K562 (cell line): Measurements from ENCODE around the gene IGLL1. TPM values are rescaled to one million over a fixed set of nuclear protein-coding genes. Genes with fewer than 3 reads are reported as not detected.
A peak's percentile ranks its signal among the peaks of the same experiment; 100 is the strongest.

Experiments
- ATAC-seq: fragments of 200-7000 bp; cut with Tn5 transposase; 3 replicates; pipeline ENCODE4 v1.9.1; 2020; ENCODE audit warnings: moderate library complexity
- BruUV-seq: library from RNA; stranded (reverse); fragments of 400-500 nt; replicated peaks from 2 replicates; lab custom pipeline; 2021; lab: Mats Ljungman, UMichigan
- CTCF ChIA-PET: fragments of 300-600 bp; formaldehyde crosslinking; extraction: SDS; loops from one replicate; lab custom pipeline; 2021; ENCODE audit warnings: low intra/inter-chr PET ratio; lab: Yijun Ruan, JAX
- POLR2A ChIA-PET: fragments of 300-600, 350-650 bp; sonication (Branson Sonifier 250); formaldehyde crosslinking; extraction: SDS; loops from one replicate; lab custom pipeline; 2021; ENCODE audit warnings: antibody characterized with exemption, inconsistent platforms; lab: Yijun Ruan, JAX
- DNase-seq, 4 experiments: peaks; one replicate each; pipeline versions ENCODE4 v3.0.0 to v3.0.0-alpha.2; 2011 to 2018; ENCODE audit warnings: low spot score in 3 of 4, mixed read lengths in 3 of 4; ENCODE audit errors: extremely low read depth in 1 of 4
- FAIRE-seq: peaks from 2 replicates; lab custom pipeline; 2011; peaks lifted over from hg19 to GRCh38; lab: Jason Lieb, UNC
- H2AFZ ChIP-seq: 2 replicates; pipeline ENCODE4 v1.6.0; 2011; ENCODE audit warnings: low read depth, low read length, control low read depth, inconsistent platforms
- H3K27ac ChIP-seq: fragments of 200-600 bp; 3 replicates; pipeline ENCODE4 v1.8.0; 2011; ENCODE audit warnings: low read depth, mild to moderate bottlenecking, control low read depth, inconsistent platforms, low read length, moderate library complexity, mixed read lengths; ENCODE audit errors: extremely low read depth
- H3K27me3 ChIP-seq, 2 experiments: fragments of 300-600 bp in 1 of 2; 2 replicates in 1 of 2; 3 replicates in 1 of 2; pipeline versions ENCODE4 v1.6.0 to v1.8.0; 2011; ENCODE audit warnings: inconsistent platforms in 2 of 2, low read length in 2 of 2, mild to moderate bottlenecking in 1 of 2, mixed read lengths in 1 of 2, moderate library complexity in 1 of 2; ENCODE audit not compliant: control insufficient read depth in 2 of 2, insufficient read depth in 2 of 2
- H3K36me3 ChIP-seq: fragments of 300-600 bp; 3 replicates; pipeline ENCODE4 v1.8.0; 2011; ENCODE audit warnings: mild to moderate bottlenecking, low read length, inconsistent platforms; ENCODE audit not compliant: control insufficient read depth, insufficient read depth
- H3K4me1 ChIP-seq, 2 experiments: fragments of 200-600 bp in 1 of 2; replicated peaks in 1 of 2; 2 replicates in 1 of 2; 3 replicates in 1 of 2; pipeline versions ENCODE4 v1.5.1 to v1.8.0; 2011; ENCODE audit warnings: inconsistent platforms in 2 of 2, low read length in 2 of 2, mild to moderate bottlenecking in 1 of 2, mixed read lengths in 1 of 2, moderate library complexity in 1 of 2; ENCODE audit not compliant: control insufficient read depth in 2 of 2, insufficient read depth in 2 of 2
- H3K4me2 ChIP-seq: 2 replicates; pipeline ENCODE4 v1.6.1; 2011; ENCODE audit warnings: low read length, control low read depth, inconsistent platforms, mixed read lengths; ENCODE audit not compliant: insufficient read depth
- H3K4me3 ChIP-seq: fragments of 200-600 bp; sonication (generic), shearing (Covaris generic); 2 replicates; pipeline ENCODE4 v1.5.1; 2016; ENCODE audit warnings: control low read depth, inconsistent platforms
- H3K79me2 ChIP-seq: fragments of 200-600 bp; 3 replicates; pipeline ENCODE4 v1.8.0; 2011; ENCODE audit warnings: low read length, inconsistent platforms; ENCODE audit not compliant: control insufficient read depth, insufficient read depth
- H3K9ac ChIP-seq, 2 experiments: 2 replicates each; pipeline versions ENCODE4 v1.6.0 to v1.6.1; 2011; ENCODE audit warnings: low read depth in 2 of 2, low read length in 2 of 2, control low read depth in 1 of 2, inconsistent platforms in 1 of 2, mild to moderate bottlenecking in 1 of 2, mixed read lengths in 1 of 2; ENCODE audit not compliant: insufficient read depth in 1 of 2
- H3K9me1 ChIP-seq: one replicate; pipeline ENCODE4 v1.6.0; 2011; ENCODE audit warnings: inconsistent platforms, mild to moderate bottlenecking, low read length, moderate library complexity; ENCODE audit not compliant: control insufficient read depth, insufficient read depth
- H3K9me3 ChIP-seq: replicated peaks from 2 replicates; pipeline ENCODE4 v1.5.1; 2011; ENCODE audit warnings: low read depth, low read length, inconsistent platforms; ENCODE audit not compliant: control insufficient read depth, insufficient read depth
- H4K20me1 ChIP-seq: replicated peaks from 2 replicates; pipeline ENCODE4 v1.6.1; 2011; ENCODE audit warnings: low read length, inconsistent platforms, mixed read lengths; ENCODE audit not compliant: control insufficient read depth, insufficient read depth
- CTCF ChIP-seq, 3 experiments: IDR thresholded peaks in 2 of 3; conservative IDR thresholded peaks in 1 of 3; 2 replicates each; pipeline ENCODE4 v1.5.1; 2011 to 2012; ENCODE audit warnings: low read length in 3 of 3, mild to moderate bottlenecking in 3 of 3, control low read depth in 2 of 3, improper control_type of control experiment in 1 of 3, inconsistent platforms in 1 of 3, low read depth in 1 of 3, mixed read lengths in 1 of 3, moderate library complexity in 1 of 3; ENCODE audit not compliant: insufficient read depth in 2 of 3
- MYNN ChIP-seq, 2 experiments: sonication (generic); formaldehyde crosslinking in 1 of 2; IDR thresholded peaks; 2 replicates each; pipeline versions ENCODE4 v1.5.0 to v1.6.1; 2016 to 2020; ENCODE audit warnings: antibody characterized with exemption in 1 of 2, missing genetic modification reagents in 1 of 2
- RAD21 ChIP-seq, 2 experiments: fragments of 250-450 bp in 1 of 2; fragments of 450-650 bp in 1 of 2; sonication (Bioruptor Pico) in 1 of 2; formaldehyde crosslinking in 1 of 2; IDR thresholded peaks in 1 of 2; conservative IDR thresholded peaks in 1 of 2; 2 replicates each; pipeline versions ENCODE4 v1.4.0 to v1.8.0; 2020 to 2022; ENCODE audit warnings: mild to moderate bottlenecking in 2 of 2, moderate library complexity in 1 of 2
- VEZF1 ChIP-seq: fragments of 200-800 bp; sonication (Bioruptor generic); IDR thresholded peaks from 2 replicates; pipeline ENCODE4 v1.6.1; 2017; ENCODE audit warnings: missing genetic modification characterization, missing compliant biosample characterization
- WGBS: fragments of 100-300 bp; shearing (Covaris generic); methylation state at CpG from one replicate; pipeline ENCODE4 v1.1.6; 2016; ENCODE audit warnings: low coverage, mixed read lengths; ENCODE audit not compliant: insufficient coverage; ENCODE audit errors: missing lambda C conversion rate; 5-methylcytosine and 5-hydroxymethylcytosine counted together
- in situ Hi-C: fragments of 300-500 bp; cut with MboI; formaldehyde crosslinking; loops from 4 replicates; pipeline ENCODE4 v1.15.0; 2018; ENCODE audit warnings: inconsistent platforms, mixed read lengths
- intact Hi-C: fragments of 100-400 bp; cut with micrococcal nuclease; formaldehyde crosslinking; loops from 2 replicates; pipeline ENCODE4 v1.14.2; 2022
- polyA plus RNA-seq, 8 experiments: library from polyadenylated mRNA; depleted of rRNA in 4 of 8; stranded (reverse) in 5 of 8; unstranded in 3 of 8; fragments of >200 nt; fragmentation: Nextera tagmentation in 2 of 8; fragmentation: Illumina TruSeq in 1 of 8; extraction: Ambion mirVana in 2 of 8; extraction: Trizol in 1 of 8; gene quantifications; 2 replicates each; pipeline versions ENCODE4 v1.2.1 to v1.2.3, GENCODE V29; 2011 to 2014; ENCODE audit warnings: inconsistent platforms in 1 of 8, missing spikeins in 1 of 8
- total RNA-seq, 7 experiments: library from RNA; depleted of rRNA in 6 of 7; stranded (reverse); fragments of >200 nt in 6 of 7; fragmentation: Illumina TruSeq in 2 of 7; extraction: Trizol in 2 of 7; gene quantifications; 2 replicates each; pipeline versions ENCODE4 v1.2.1 to v1.2.3, GENCODE V29; 2011 to 2021; ENCODE audit warnings: low replicate concordance in 1 of 7

IGLL1 gene
- total and polyA plus RNA-seq, 9 of the 15 experiments (the other 6 are each of a cell fraction or from before 2014, with no cell fraction given): 0.10 to 0.32 (median 0.20) TPM; not detected in 6

GRCh38 chr22:23565915-23566704 is 14.0 kb downstream of the IGLL1 start (continued):
- peak; percentile 27; the same call in 1 of the 2 replicates for TF ChIP-seq VEZF1 (CRISPR knock-in tag)
- TF ChIP-seq, all 486 proteins: peak for 3

GRCh38 chr22:23565305-23565914 is 14.7 kb downstream of the IGLL1 start:
- peaks cover 0 to 30% of the 10 kb centered on the region in 2 experiments; a peak in 3 of 5 replicates for H3K27me3 ChIP-seq
- peak in 1 of 4 experiments; percentile 29 for DNase-seq
- H3K4me3 ChIP-seq: no peak overlapping the region
- H2AFZ ChIP-seq: no peak overlapping the region
- TF ChIP-seq CTCF (IDR thresholded peaks at IDR 0.05 in 2 of 3, conservative IDR thresholded peaks at IDR 0.05 in 1 of 3; ENCODE audit: insufficient read depth in 2 of 3, low read depth in 1 of 3, low read length in 3 of 3) (peak; percentile 9 to 27 (median 13); a peak in 1 of 6 replicates), MYNN (IDR thresholded peaks at IDR 0.05) (no peak), MYNN (CRISPR knock-in tag; IDR thresholded peaks at IDR 0.05) (no peak), RAD21 (CRISPR knock-in tag; conservative IDR thresholded peaks at IDR 0.05 in 1 of 2, IDR thresholded peaks at IDR 0.05 in 1 of 2) (0 out of 4 replicates have a peak, but pooled peaks of 1 of the 2 experiments have one; percentile 11)
- CTCF ChIA-PET: no interaction called here
- ATAC-seq: peak; percentile 87
- in situ Hi-C loops: no loop called here
- no peaks in the 10 kb centered on the region for H3K9me1 ChIP-seq
- no peak overlapping the region; the same call in 1 of the 2 replicates for H3K4me2 ChIP-seq
- no peaks in the 10 kb centered on the region for H3K36me3 ChIP-seq
- peaks cover 0 to 9% of the 10 kb centered on the region in 2 experiments; a peak in 2 of 5 replicates for H3K4me1 ChIP-seq
- BruUV-seq: no TSS peak
- no peak for FAIRE-seq
- intact Hi-C loops: no loop called here
- H3K79me2 ChIP-seq: no peaks in the 10 kb centered on the region
- H3K9ac ChIP-seq: no peak overlapping the region; a peak in 1 of 4 replicates
- no peak overlapping the region for H3K27ac ChIP-seq
- H4K20me1 ChIP-seq: no peaks in the 10 kb centered on the region
- POLR2A ChIA-PET: no interaction called here
- 0% methylated on average over 3 of the region's 11 CpGs for WGBS
- no peaks in the 10 kb centered on the region for H3K9me3 ChIP-seq
